Kidney glomerular epithelial cell (primary cell): Measurements from ENCODE around the gene CCL19.

Experiments
- DNase-seq: peaks from one replicate; lab custom pipeline; 2025; lab: John Stamatoyannopoulos, UW

The CCL19 gene

DNA sequence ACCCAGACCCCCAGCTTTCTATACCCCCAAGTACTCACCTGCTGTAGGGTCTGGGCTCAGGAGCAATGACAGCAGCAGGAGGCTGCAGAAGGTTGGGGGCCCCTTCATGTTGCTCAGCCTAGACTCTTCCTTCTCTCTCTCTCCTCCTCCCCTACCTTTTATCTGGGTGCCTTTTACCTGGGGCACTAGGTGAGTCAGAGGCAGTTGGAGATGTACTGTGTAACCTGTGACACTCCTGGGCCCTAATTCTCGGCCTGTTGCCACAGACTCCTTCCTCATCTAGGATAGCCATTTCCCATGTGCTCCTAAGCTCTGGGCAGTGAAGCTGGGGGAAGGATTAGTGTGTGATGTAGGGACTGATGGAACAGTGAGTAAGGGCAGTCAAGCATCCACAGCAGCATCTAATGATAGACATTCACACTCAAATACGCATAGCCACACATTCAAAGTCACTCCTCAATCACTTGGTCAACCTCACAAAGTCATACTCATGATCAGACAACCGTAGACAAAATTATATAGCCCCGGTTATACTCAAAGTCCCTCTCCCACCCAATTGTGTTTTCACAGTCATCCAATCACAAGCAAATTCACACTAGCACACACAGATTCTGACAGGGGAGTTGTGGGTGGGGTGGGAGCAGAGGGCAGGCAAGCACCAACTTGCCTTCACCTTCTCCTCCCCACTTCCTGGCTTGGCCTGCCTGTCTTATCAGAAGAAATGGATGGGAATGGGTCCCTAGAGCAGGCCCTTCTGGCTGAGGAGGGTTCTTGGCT, 28.4 kb downstream of the CCL19 start, which contains the start of gene CCL27:
CCL27 (minus strand) TSS at position 132 of the 777 bp plus-strand sequence; CDS start at position 108, 24 bp downstream.
- no peak for DNase-seq

- peak; percentile 23 for DNase-seq
Observed at GRCh38 chr9:34659592-34660253, 31.4 kb downstream of the CCL19 start.

GRCh38 chr9:34658461-34658860, 32.6 kb downstream of the CCL19 start:
- no peak for DNase-seq

- no peak for DNase-seq
Observed at GRCh38 chr9:34656992-34657391, 34.1 kb downstream of the CCL19 start.

DNA sequence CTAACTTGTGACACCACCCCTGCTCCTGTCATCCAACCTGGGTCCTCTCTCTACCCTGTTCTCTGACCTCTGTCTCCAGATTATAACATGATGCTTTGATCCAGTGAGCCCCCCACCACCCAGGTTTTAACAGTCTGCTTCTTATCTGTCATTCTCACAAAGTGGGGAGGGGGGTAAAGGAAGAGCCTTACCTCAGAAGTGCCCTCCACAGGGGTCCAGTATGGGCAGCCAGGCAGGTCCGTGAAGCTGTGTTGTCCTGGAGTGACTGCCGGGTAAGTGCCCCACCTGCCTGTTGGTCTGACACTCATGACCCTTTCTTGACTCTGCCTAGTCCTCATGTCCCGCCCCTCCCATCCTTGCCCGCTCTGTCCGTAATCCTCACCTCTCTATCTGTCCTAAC, 35.7 kb downstream of the CCL19 start:
- no peak for DNase-seq

- DNase-seq = no peak
Observed at GRCh38 chr9:34654323-34655051, 36.6 kb downstream of the CCL19 start.

DNA sequence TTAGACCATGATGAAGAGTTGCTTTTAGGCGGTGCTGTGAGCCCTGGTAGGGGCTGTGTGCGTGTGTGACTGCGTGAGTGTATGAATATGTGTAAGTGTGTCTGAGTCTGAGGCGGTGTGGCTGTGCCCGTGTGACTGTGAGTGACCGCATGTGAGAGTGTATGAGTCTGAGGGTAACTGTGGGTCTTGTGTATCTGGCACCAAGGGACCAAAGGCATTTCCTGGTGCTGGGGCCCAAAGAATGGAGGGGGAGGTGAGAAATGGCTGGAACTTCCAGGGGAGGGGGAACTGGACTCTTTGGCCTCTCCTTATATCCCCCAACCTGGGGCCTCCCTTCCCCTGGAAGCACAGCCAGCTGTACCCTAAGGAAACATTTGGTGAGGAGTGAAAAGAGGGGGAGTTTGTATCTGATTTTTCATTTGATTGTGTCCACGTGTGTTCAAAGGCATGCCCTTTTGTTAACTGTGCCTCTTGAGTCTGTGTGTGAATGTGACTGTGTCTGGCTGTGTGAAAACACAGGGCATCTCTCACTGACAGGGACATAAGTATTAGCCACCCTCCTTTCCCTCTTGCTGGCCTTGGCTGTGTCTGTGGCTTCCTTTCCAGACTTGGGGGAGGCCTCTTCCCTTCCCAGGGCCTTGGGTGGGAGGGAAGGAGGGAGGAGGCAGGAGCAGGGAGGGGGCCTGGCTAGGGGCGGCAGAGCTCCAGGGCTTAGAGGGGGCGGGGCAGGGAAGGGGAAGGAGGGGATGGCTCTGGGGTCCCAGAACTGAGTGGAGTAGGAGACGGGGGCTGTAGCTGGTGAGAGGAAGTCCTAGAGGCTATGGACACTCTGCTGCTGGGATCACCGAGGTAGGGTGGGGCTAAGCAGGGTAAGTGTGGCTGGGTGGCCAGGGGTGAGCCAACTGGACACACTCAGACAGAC, 37.7 kb downstream of the CCL19 start:
- DNase-seq = no peak

DNA sequence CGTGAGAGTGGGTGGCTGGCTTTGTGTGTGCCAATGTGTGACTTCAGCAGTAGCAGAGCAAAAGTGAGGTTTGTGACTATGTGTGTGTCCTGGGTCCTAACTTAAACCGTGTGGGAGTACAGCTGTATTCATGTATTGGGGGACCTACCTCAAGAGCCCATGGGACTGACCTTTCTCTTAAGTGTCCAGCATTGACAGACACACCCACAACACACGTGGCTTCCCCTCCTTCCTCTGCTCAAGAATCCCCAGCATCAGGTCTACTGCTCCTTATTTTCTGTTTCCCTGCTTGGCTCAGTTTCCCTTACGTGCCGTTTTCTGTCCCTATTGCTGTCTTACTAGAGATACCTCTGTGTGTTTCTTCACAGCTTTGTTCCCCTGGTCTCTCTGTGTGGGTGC, 38.5 kb downstream of the CCL19 start:
- no peak for DNase-seq

- DNase-seq = peak; percentile 60
Observed at GRCh38 chr9:34651876-34652601, 39.0 kb downstream of the CCL19 start, which contains the start of gene IL11RA. TSS of gene IL11RA (plus strand) at chr9:34652185. CDS start at chr9:34655218, 3,033 bp downstream.

DNA sequence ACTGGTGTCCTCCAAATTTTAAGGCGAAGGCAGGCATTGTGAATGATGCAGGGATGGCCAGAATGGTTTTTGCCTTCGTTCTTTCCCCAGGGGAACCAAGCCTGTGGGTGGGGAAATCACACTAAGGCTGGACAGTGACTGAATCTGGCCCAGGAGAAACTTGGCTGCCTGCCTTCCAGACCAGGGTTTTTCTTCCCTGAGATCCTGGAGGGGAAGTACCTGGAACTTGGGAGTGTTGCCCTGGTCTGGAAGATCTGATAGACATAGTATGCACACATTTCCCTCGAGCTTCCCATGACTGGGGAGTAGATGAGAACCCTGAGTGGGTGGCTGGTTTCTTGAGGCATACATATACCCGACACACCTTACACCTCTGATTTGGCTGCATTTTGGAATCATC, 39.8 kb downstream of the CCL19 start:
- DNase-seq = no peak

DNA sequence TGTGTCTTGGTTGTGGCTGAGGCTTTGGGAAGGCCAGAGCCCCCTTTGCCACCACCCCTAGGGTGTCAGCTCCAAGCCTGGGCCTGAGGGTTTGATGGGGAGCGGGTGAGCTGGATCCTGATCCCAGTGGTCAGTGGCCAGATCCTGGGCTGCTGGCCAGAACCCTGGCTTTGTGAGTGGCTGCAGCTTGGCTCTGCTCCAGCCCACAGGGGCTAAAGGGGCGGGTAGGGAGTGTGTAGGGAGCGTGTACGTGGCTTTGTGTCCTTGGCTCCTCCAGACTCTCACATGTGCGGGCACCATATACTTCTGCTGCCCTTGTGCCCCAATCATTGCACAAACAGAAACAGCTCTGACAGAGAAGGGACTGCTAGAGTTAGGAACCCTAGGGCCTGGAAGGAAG, 40.3 kb downstream of the CCL19 start:
- DNase-seq = no peak

- no peak for DNase-seq
Observed at GRCh38 chr9:34648673-34649072, 42.4 kb downstream of the CCL19 start.

DNA sequence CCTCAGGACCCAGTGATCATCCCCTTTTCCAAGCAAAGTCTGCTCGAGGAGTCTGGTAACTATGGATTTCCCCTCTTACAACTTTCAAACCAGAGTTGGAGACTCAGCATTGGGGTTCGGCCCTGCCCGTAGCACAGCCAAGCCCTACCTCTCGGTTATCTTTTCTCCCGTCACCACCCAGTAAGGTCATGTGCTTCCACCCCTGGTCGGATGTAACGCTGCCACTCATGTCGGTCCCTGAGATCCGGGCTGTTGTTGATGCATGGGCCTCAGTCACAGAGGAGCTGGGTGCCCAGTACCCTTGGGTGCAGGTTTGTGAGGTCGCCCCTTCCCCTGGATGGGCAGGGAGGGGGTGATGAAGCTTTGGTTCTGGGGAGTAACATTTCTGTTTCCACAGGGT, 43.4 kb downstream of the CCL19 start:
- no peak for DNase-seq

- DNase-seq = no peak
Observed at GRCh38 chr9:34647084-34647403, 44.0 kb downstream of the CCL19 start.

DNA sequence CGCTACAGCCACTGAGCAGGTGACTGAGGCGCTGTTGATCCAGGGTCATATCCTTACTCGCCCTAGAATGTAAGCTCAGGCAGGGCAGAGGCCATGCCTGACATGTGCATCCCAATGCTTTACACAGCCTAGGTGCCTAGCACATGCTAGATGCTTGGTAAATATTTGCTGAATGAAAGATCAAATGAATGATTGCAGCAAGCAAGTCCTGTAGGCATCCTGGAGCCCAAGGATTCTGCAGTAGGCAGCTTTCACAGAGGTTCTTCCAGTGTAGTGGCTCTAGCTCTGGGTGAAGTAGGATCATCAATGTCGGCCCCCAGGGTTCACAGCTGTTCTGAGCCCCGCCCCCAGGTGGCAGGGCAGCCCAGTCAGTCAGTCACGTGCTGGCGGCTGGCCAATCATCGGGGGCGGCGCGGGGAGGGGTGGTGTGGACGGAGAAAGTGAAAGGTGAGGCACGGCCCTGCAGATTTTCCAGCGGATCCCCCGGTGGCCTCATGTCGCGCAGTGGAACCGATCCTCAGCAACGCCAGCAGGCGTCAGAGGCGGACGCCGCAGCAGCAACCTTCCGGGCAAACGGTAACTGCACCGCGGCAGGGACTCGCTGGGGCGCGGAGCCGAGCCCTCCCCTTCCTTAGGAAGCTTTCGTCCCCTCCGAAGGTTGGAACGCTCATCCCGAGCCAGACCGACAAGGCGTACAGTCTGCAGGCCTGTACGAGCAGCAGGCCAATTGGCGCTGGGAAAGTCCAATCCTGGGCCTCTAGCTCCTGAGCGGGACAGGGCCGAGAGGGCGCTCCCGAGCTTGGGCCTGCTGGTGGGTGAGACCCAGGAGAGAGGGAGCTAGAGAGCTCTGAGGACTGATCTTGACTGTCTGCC, 44.6 kb downstream of the CCL19 start, which contains the start of gene GALT:
GALT (plus strand) TSS at position 465 of the 873 bp plus-strand sequence; CDS start at position 495, 30 bp downstream.
- DNase-seq = peak; percentile 80

- DNase-seq = no peak
Observed at GRCh38 chr9:34644766-34645314, 46.2 kb downstream of the CCL19 start.

DNA sequence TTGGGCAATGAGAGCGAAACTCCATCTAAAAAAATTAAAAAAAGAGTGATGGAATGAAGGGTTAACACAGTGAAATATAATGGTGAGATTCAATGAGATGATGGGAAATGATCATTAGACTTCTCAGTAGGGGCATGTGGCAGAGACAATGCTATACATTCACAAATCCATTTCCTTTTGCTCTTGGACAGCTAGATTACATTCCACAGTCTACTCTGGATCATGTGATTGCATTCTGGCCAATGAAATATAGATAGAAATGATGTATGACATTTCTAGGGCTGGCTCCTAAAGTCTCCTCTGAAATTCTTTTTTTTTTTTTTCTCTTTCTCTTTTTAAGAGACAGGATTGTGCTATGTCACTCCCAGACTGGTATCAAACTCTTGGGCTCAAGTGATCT, 48.4 kb downstream of the CCL19 start:
- DNase-seq = no peak
